ENCODE measurements around the gene TELO2. TPM values are rescaled to one million over a fixed set of nuclear protein-coding genes. Genes with fewer than 3 reads are reported as not detected.

TELO2 gene
- total RNA-seq, 4 donors from 2014 or later, result 34.5 to 105 (median 82.4) TPM

DNA sequence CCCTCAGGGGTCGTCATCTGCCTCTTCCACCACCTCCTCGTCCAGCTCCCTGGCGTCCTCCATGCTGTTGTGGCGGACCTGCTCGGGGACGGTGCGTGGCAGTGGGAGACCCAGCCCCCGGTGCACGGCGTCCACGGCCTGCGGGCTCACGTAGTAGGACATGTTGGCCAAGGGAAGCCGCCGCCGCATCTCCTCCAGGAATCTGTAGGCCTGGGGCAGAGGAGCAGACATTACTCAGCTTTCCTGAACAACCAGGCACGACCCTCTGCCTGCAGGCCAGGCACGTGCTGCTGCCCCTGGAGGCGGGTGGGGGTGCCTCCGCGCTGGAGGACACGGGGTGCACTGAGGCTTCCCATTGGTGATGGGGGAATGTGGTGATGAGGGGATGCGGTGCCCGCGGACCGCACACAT lies 17.8 kb downstream of the TELO2 start:
- no peaks in the 10 kb centered on the region for H3K27me3 ChIP-seq
- H3K27ac ChIP-seq, result no peak overlapping the region
- H3K36me3 ChIP-seq, result peaks cover 0 to 16% (median 0%) of the 10 kb centered on the region in 3 donors

DNA sequence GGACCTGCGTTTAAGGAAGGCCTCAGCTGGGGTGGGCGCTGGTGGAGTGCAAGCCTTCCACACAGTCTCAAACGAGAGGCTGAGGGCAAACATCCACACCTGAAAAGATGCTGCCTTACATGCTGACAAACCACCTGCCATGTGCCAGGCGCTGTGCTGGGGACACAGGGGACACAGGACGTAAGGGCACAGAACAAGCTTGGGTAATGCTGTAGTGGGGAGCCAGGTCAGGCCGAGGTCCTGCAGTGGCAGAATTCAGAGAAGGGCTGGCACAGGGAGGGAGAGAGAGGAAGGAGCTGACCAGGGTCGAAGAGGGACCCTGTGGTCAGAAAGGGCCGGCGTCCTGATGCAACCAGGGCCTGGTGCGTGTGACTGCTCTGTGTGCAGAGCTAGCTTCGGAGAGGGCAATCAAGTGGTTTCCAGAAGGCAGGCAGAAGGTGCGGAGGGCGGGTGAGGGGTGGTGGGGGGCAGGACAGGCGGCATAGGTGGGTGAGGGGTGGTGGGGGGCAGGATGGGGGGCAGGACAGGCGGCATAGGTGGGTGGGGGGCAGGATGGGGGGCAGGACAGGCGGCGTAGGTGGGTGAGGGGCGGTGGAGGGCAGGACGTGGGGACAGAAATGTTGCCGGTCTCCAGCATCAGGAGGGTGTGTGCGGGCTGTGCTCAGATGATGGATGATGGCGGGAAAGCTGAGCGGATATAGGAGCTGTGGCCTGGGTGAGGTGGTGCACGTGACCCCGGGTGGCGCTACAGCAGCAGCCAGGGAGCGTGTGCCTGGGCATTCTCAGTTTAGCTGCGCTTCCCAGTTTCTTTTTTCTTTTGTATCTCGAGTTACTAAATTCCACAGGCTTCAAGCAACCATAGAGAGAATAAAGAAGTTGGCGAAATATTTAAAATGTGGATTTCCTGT lies 18.8 kb downstream of the TELO2 start:
- Histone ChIP-seq H3K4me3 (no peak overlapping the region), H3K4me1 (no peaks in the 10 kb centered on the region), H3K27ac (no peak overlapping the region), H3K9me3 (peaks cover 0 to 5% (median 0%) of the 10 kb centered on the region in 4 donors), H3K36me3 (peaks cover 0 to 16% (median 0%) of the 10 kb centered on the region in 3 donors), H3K27me3 (no peaks in the 10 kb centered on the region)
- TF ChIP-seq, protein P1, sequence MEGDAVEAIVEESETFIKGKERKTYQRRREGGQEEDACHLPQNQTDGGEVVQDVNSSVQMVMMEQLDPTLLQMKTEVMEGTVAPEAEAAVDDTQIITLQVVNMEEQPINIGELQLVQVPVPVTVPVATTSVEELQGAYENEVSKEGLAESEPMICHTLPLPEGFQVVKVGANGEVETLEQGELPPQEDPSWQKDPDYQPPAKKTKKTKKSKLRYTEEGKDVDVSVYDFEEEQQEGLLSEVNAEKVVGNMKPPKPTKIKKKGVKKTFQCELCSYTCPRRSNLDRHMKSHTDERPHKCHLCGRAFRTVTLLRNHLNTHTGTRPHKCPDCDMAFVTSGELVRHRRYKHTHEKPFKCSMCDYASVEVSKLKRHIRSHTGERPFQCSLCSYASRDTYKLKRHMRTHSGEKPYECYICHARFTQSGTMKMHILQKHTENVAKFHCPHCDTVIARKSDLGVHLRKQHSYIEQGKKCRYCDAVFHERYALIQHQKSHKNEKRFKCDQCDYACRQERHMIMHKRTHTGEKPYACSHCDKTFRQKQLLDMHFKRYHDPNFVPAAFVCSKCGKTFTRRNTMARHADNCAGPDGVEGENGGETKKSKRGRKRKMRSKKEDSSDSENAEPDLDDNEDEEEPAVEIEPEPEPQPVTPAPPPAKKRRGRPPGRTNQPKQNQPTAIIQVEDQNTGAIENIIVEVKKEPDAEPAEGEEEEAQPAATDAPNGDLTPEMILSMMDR (IDR thresholded peaks at IDR 0.05), result no peak
- TF ChIP-seq POLR2A (IDR thresholded peaks at IDR 0.05), result no peak
- no peak for DNase-seq

More for the DNA sequence above, 17.8 kb downstream of the TELO2 start:
- TF ChIP-seq, protein P1 (IDR thresholded peaks at IDR 0.05), result no peak
- no peak for TF ChIP-seq POLR2A (IDR thresholded peaks at IDR 0.05)
- Histone ChIP-seq H3K4me3 (no peak overlapping the region), H3K9me3 (peaks cover 0 to 5% (median 0%) of the 10 kb centered on the region in 4 donors), H3K4me1 (no peaks in the 10 kb centered on the region)
- no peak for DNase-seq

DNA sequence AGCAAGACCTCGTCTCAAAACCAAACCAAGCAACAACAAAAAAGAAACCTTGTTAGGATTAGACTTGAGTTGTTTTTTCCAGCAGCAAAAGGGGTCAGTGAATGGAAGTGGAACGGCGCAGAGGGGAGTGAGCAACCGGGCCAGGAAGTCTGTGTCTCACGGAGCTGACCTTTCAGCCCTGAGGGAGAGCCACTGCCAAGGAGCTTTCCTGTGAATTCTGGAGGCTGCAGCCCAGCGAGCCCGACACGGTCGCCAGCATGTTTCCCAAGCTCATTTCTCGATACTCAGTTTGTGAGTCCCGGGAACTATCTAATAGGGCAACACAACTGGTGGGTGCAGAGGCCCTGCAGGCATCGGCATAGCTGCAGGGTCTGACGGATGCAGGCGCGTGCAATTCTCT lies 19.6 kb downstream of the TELO2 start:
- Histone ChIP-seq H3K27ac (no peak overlapping the region), H3K4me1 (no peaks in the 10 kb centered on the region), H3K27me3 (no peaks in the 10 kb centered on the region), H3K9me3 (peaks cover 0 to 5% (median 0%) of the 10 kb centered on the region in 4 donors), H3K36me3 (peaks cover 0 to 16% (median 0%) of the 10 kb centered on the region in 3 donors), H3K4me3 (no peak overlapping the region)
- DNase-seq, result no peak
- no peak for TF ChIP-seq POLR2A (IDR thresholded peaks at IDR 0.05)
- TF ChIP-seq, protein P1 (IDR thresholded peaks at IDR 0.05), result no peak

DNA sequence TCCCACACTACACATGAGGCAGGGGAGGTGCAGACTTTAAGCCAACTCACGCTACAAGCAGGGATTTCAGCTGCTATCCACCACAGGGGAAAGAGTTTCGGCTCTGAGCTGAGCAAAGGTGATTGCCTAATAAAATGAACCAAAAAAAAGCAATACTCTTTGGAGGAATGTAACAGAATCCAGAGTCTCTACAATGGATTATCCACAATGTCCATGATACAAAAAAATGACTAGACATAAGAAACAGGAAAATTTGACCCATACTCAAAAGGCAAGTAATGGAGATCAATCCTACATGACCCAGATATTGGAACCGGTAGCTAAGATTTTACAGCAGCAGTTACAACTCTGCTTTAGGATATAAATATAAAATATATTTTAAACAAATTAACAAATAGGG lies 21.3 kb downstream of the TELO2 start:
- DNase-seq, result no peak
- no peak for TF ChIP-seq POLR2A (IDR thresholded peaks at IDR 0.05)
- TF ChIP-seq, protein P1 (IDR thresholded peaks at IDR 0.05), result no peak
- H3K27me3 ChIP-seq, result no peaks in the 10 kb centered on the region
- H3K27ac ChIP-seq, result no peak overlapping the region
- H3K9me3 ChIP-seq, result peaks cover 0 to 5% (median 0%) of the 10 kb centered on the region in 4 donors
- H3K4me1 ChIP-seq, result no peaks in the 10 kb centered on the region
- H3K36me3 ChIP-seq, result peaks cover 0 to 7% (median 0%) of the 10 kb centered on the region in 3 donors
- H3K4me3 ChIP-seq, result no peak overlapping the region

DNA sequence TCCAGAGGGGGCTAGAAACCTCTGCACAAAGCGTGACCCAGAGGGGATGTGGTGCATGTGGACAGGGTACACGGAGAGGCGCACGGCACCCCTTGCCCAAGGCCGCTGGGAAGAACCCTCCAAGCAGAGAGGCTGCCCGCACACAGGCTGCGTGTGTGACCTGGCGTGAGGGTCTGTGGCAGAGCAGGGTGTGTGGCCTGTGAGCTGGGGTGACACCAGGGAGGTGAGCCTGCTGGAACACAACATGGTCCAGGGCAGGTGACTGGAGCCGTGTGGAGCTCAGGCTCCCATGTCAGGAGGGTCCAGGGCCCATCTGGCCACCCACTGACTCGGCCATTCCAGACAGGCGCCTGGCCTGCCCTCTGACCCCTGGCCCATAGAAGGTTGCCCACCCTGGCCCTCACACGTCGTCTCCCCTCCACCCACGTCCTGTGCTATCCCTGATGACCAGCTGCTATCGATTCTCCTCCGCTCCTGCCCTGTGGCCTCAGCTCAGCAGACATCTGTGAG lies 25.5 kb downstream of the TELO2 start:
- Histone ChIP-seq H3K4me3 (no peak overlapping the region), H3K9me3 (peaks cover 0 to 5% (median 0%) of the 10 kb centered on the region in 4 donors), H3K4me1 (no peaks in the 10 kb centered on the region), H3K36me3 (peaks cover 0 to 14% (median 0%) of the 10 kb centered on the region in 3 donors), H3K27me3 (no peaks in the 10 kb centered on the region), H3K27ac (no peak overlapping the region)
- DNase-seq, result no peak
- no peak for TF ChIP-seq POLR2A (IDR thresholded peaks at IDR 0.05)
- TF ChIP-seq, protein P1 (IDR thresholded peaks at IDR 0.05), result no peak

Measured in Peyer's patch (tissue), 4 donors.